Dermis blood vessel endothelial cell (primary cell): Measurements from ENCODE around the gene SERPING1. TPM values are rescaled to one million over a fixed set of nuclear protein-coding genes. Genes with fewer than 3 reads are reported as not detected.

Experiments used
- DNase-seq: peaks from one replicate; pipeline ENCODE4 v3.0.0; 2010
- total RNA-seq: library from RNA; depleted of rRNA; stranded (reverse); fragments of >200 nt; gene quantifications from 2 replicates; pipeline ENCODE4 v1.2.3, GENCODE V29; 2014

The SERPING1 gene
- total RNA-seq, 1 donor from 2014 or later: 0.85 TPM

- no peak for DNase-seq
Observed at GRCh38 chr11:57597916-57598830, 688 bp downstream of the SERPING1 start.

- DNase-seq: no peak
Observed at GRCh38 chr11:57598831-57599155, 1.3 kb downstream of the SERPING1 start.

GRCh38 chr11:57599381-57599780 is 1.9 kb downstream of the SERPING1 start:
- DNase-seq: no peak

GRCh38 chr11:57601297-57601696 is 3.8 kb downstream of the SERPING1 start:
- DNase-seq: no peak

- DNase-seq: no peak
Observed at GRCh38 chr11:57604296-57605027, 7.0 kb downstream of the SERPING1 start.

DNA sequence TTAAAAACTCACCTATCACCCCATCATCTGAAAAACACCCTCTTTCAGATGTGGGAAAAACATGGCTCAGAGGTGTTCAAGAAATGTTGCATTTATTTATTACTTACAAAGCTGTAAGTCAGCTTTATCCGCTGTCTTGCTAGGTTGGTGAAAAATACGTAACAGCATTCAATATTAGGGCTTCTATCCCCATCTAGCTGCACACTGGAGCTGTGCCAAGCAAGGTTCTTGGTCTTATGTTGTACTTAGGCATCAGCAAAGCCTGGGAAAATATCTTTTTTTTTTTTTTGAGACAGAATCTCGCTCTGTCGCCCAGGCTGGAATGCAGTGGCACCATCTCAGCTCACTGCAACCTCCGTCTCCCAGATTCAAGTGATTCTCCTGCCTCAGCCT is 7.5 kb downstream of the SERPING1 start:
- DNase-seq: no peak

DNA sequence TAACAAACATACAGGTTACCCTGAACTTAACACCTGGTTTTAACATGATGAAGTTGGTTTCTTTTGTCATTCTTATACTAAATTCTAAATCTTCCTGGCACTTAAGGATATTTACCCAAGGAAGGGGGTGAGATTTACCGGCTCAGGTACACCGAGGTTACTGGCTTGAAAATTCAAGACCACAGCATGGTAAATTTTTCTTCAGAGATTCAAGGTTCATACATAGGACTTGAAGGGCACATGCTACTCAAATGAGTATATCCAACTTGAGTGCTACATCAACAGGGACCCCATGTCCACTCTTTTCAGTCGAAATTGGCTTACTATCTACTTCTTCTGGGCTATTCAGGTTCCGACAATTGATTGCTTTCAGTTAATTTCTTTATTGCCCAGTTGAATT is 12.7 kb downstream of the SERPING1 start:
- DNase-seq: no peak

- DNase-seq: no peak
Observed at GRCh38 chr11:57614234-57614772, 16.8 kb downstream of the SERPING1 start.

GRCh38 chr11:57615308-57615707 is 17.8 kb downstream of the SERPING1 start:
- no peak for DNase-seq

GRCh38 chr11:57616595-57616994 is 19.1 kb downstream of the SERPING1 start:
- no peak for DNase-seq

DNA sequence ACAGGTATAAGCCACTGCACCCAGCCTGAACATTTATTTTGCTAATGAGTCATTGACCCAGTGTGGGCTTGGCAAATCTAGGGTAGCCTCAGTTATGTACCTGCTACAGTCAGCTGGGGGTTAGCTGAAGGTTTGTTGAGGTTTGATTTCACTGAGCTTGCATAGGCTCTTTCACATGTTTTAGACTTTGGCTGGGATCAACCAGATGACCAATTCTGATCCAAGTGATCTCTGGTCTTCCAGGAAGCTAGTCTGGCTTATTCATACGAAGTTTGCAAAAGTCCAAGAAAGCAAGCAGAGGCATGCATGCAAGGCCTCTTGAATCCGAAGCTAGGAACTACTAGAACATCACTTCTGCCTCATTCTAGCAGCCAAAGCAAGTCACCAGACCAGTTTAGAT is 21.0 kb downstream of the SERPING1 start:
- DNase-seq: no peak

DNA sequence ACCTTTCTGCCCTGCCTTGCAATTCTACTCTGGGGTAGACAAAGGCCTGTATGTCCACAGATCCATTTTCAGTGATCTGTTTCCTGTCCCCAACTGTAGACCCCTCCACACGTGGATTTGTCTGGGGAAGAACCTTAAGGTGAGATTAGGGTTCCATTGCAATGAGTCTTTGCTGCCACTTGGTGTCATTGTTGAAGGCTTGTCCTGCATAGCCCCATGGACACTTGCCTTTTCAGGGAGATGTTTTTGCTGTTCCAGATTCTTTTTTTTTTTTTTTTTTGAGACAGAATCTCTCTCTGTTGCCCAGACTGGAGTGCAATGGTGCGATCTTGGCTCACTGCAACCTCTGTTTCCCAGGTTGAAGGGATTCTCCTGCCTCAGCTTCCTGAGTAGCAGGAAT is 21.8 kb downstream of the SERPING1 start:
- no peak for DNase-seq

GRCh38 chr11:57620467-57620866 is 23.0 kb downstream of the SERPING1 start:
- DNase-seq: no peak

GRCh38 chr11:57622263-57622662 is 24.8 kb downstream of the SERPING1 start:
- no peak for DNase-seq

- DNase-seq: no peak
Observed at GRCh38 chr11:57624864-57625263, 27.4 kb downstream of the SERPING1 start.

DNA sequence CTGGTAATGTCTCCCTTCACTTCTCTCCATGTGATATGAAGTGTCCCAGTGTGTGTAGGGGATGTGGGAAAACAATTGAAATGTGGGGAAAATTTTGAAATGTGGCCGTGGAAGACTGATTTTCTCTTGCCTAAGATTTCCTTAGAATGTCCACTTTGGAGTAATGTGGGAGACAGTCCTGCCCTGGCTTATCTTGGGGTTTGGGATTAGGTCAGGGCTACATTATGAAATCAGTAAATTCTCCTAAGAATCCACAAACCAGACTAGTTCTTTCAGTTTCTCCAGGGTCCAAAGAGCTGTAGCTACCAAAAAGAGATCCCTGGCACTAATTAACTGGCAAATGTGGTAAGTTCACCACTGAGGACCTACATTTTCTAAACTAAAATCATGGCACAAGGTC is 29.4 kb downstream of the SERPING1 start:
- no peak for DNase-seq

GRCh38 chr11:57630171-57630570 is 32.7 kb downstream of the SERPING1 start:
- DNase-seq: no peak

DNA sequence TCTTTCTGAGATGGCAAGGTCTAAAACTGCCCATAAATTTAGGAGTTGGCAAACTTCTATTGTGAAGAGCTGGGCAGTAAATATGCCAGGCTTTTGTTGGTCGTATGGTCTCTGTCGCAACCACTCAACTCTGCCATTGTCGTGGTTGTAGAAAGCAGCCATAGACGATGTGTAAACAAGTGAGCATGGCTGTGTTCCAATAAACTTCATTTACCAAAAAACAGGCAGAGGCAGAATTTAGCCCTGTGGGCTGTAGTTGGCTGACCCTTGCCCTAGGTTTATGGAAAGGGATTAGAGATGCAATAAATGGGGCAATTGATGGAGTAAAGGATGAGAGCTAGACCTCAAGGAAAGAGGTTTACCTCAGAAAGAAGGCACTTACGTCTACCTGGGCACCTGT is 34.6 kb downstream of the SERPING1 start:
- DNase-seq: no peak

GRCh38 chr11:57633394-57634070 is 36.0 kb downstream of the SERPING1 start:
- no peak for DNase-seq

- DNase-seq: no peak
Observed at GRCh38 chr11:57634311-57634710, 36.8 kb downstream of the SERPING1 start.

DNA sequence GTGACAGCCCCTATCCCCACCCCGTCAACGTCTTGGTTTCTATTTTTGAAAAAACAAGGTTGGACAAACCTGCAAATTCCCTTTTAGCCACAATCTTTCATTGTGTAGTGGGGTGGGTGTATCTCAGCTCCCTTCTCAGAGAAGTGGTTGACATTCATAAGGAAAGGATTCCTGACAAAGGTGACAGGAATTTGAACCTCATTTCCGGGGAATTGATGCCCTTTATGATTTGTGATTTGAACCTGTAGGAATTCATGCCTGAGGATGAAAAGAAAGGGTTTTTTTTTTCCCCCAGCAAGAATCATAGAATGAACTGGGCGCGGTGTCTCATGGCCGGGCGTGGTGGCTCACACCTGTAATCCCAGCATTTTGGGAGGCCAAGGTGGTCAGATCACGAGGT is 37.8 kb downstream of the SERPING1 start:
- DNase-seq: no peak

GRCh38 chr11:57637626-57638004 is 40.1 kb downstream of the SERPING1 start:
- DNase-seq: no peak
